Choroid plexus epithelial cell (primary cell): ENCODE data around the gene MAST2.

Source experiments
- DNase-seq: peaks from one replicate; pipeline ENCODE4 v3.0.0-alpha.2; 2010; ENCODE audit warnings: low read depth
- H3K4me3 ChIP-seq: 2 replicates; pipeline ENCODE4 v1.5.1; 2011; ENCODE audit warnings: low read depth, mild to moderate bottlenecking, control low read depth, low read length, moderate library complexity
- TF ChIP-seq, protein P1 (sequence below): conservative IDR thresholded peaks from 2 replicates; pipeline ENCODE4 v1.5.1; 2011; ENCODE audit warnings: low read depth, mild to moderate bottlenecking, control low read depth, inconsistent platforms, low read length, moderate library complexity

The MAST2 gene

GRCh38 chr1:46072975-46073374, 269.6 kb downstream of the MAST2 start:
- DNase-seq: no peak
- TF ChIP-seq, protein P1, sequence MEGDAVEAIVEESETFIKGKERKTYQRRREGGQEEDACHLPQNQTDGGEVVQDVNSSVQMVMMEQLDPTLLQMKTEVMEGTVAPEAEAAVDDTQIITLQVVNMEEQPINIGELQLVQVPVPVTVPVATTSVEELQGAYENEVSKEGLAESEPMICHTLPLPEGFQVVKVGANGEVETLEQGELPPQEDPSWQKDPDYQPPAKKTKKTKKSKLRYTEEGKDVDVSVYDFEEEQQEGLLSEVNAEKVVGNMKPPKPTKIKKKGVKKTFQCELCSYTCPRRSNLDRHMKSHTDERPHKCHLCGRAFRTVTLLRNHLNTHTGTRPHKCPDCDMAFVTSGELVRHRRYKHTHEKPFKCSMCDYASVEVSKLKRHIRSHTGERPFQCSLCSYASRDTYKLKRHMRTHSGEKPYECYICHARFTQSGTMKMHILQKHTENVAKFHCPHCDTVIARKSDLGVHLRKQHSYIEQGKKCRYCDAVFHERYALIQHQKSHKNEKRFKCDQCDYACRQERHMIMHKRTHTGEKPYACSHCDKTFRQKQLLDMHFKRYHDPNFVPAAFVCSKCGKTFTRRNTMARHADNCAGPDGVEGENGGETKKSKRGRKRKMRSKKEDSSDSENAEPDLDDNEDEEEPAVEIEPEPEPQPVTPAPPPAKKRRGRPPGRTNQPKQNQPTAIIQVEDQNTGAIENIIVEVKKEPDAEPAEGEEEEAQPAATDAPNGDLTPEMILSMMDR: no peak
- H3K4me3 ChIP-seq: no peak overlapping the region

GRCh38 chr1:46076343-46076742, 272.9 kb downstream of the MAST2 start:
- TF ChIP-seq, protein P1: no peak
- no peak overlapping the region for H3K4me3 ChIP-seq
- DNase-seq: no peak

DNA sequence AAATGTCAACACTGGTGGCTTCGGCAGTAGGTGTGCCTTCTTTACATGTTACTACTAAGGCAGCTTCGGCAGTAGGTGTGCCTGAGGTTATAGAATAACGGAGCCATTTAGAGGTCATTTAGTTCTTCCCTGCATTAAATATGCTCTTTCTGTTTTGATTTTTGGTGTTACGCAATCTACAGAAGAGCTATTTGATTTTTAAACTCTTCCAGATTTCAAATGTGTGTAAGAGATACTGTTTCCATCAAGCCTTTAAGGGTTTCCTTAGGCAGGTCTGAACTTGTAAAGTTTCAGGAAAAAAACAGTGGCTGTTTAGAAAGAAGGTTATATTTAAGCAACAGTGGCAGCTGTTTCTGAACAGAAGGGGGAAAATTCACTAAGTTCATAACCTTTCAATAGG, 274.2 kb downstream of the MAST2 start:
- no peak for DNase-seq
- no peak overlapping the region for H3K4me3 ChIP-seq
- TF ChIP-seq, protein P1: no peak

DNA sequence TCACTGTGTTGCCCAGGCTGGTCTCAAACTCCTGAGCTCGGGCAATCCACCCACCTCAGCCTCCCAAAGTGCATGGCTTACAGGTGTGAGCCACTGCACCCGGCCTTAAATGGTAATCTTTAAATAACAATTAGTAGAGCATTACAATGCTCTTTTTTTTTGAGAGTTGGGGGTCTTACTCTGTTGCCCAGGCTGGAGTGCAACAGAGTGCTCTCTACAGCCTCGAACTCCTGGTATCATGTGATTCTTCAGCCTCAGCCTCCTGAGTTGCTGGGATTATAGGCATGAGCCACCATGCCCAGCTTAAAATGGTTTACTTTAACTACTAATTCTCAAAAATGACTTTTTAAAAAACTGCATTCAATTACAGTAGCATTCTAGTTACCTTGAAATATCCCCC, 276.8 kb downstream of the MAST2 start:
- no peak for DNase-seq
- TF ChIP-seq, protein P1: no peak
- H3K4me3 ChIP-seq: no peak overlapping the region

DNA sequence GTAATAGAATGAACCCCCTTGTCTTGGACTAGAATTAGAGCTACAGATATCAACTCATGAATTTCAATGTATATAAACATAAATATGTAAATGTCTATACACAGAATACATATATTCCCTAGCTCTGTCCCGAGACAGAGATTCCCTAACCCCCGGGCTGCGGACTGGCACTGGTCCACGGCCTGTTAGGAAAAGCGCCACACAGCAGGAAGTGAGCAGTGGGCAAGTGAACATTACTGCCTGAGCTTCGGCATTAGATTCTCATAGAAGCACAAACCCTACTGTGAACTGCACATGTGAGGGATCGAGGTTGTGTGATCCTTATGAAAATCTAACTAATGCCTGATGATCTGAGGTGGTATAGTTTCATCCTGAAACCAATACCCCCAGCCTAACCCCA, 277.8 kb downstream of the MAST2 start:
- TF ChIP-seq, protein P1: no peak

GRCh38 chr1:46081619-46082018, 278.2 kb downstream of the MAST2 start:
- TF ChIP-seq, protein P1: no peak
- no peak overlapping the region for H3K4me3 ChIP-seq
- DNase-seq: no peak

More for the DNA sequence above, 277.8 kb downstream of the MAST2 start:
- no peak overlapping the region for H3K4me3 ChIP-seq
- DNase-seq: no peak

GRCh38 chr1:46083579-46083978, 280.2 kb downstream of the MAST2 start:
- H3K4me3 ChIP-seq: no peak overlapping the region
- TF ChIP-seq, protein P1: no peak
- DNase-seq: no peak
